ENCODE data around the gene JMJD1C. TPM values are rescaled to one million over a fixed set of nuclear protein-coding genes. Genes with fewer than 3 reads are reported as not detected.
"Not testable (repeated sequence)": the region's sequence is repeated elsewhere in the genome, so short reads cannot be mapped to it uniquely, and the experiment has no call there.

The JMJD1C gene
- total RNA-seq, 1 experiment from 2014 or later, result 108 TPM

DNA sequence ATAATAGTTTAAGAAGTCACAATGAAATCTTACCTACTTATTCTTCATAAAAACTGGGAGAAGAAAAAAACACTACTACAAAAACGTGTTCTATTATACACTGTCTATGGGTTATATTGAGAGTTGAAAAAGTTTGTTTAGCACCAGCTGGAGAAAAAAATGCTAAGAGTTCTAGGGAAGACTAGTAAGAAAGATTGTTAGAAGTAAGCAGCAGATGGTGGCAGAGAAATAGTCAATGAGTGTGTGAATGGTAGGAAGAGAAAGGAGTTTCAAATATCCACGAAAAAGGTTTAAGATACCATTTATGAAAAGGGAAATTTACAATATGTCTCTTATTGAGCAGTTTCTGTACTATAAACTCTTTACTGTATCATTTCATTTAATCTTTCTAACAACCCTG, 208.0 kb downstream of the JMJD1C start:
- DNase-seq, result no peak
- Histone ChIP-seq H3K4me3 (ENCODE audit: insufficient read depth, low read depth, low read length) (no peak overlapping the region), H3K36me3 (replicated peaks; ENCODE audit: control insufficient read depth, insufficient read depth, low read length) (peaks cover 3% of the 10 kb centered on the region; the same call in 1 of the 2 replicates), H3K27me3 (ENCODE audit: control insufficient read depth, insufficient read depth, low read length) (no peaks in the 10 kb centered on the region)

DNA sequence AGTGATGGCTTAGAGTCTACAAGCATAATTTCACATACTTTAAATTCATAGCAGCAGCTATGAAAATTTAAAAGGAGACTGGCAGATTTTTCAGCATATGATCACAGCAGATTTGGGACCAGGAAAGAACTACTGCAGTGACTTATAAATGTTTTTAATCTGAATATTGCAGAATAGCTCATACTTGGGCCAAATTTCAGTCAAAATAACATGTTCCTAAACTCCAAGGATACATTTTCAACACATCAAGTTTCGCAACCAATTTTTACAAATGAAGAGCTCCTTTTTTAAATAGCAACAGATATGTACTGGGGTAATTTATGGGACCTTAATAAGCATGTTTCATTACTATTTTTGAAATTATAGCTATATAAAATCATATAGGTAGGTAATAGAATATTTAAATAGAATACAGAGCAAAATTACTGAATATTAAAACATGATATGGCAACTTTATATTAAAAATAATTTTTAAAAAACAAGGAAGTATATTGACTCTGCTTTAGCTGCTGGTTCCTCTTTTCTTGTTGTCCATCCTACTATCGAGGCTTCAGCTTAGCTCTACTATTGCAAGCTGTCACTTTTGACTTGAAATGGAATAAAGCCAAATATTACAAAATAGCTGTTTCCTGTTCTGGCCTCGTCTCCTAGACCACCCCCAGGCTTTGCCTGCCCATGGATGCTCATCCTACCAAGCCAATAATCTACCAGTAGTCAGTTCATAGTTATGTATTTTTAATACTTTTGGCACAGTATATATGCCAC, 209.6 kb downstream of the JMJD1C start:
- Histone ChIP-seq H3K4me3 (ENCODE audit: insufficient read depth, low read depth, low read length) (no peak overlapping the region), H3K27me3 (ENCODE audit: control insufficient read depth, insufficient read depth, low read length) (no peaks in the 10 kb centered on the region), H3K36me3 (replicated peaks; ENCODE audit: control insufficient read depth, insufficient read depth, low read length) (peaks cover 3% of the 10 kb centered on the region; the same call in 1 of the 2 replicates)
- no peak for DNase-seq

DNA sequence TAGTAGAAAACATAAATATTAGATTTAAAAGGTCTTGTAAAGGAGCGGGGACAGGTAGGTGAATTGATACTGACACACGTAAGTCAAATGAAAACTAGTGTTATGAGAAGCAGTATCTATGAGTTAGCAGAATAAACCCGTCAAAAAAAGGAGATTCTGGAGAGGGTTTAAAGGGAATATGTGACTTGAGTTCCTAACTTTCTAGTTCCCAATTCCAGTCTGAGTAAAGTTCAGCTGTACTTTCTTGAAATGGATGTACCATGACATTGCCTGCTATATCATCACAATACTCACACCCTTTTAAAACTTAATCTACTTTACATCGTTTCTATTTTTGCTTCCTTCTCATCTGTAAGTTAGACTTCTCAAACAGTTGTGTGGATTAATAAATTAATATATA, 210.5 kb downstream of the JMJD1C start:
- no peak overlapping the region for H3K4me3 ChIP-seq (ENCODE audit: insufficient read depth, low read depth, low read length)
- DNase-seq, result no peak
- H3K36me3 ChIP-seq (replicated peaks; ENCODE audit: control insufficient read depth, insufficient read depth, low read length), result peaks cover 3% of the 10 kb centered on the region; the same call in 1 of the 2 replicates
- no peaks in the 10 kb centered on the region for H3K27me3 ChIP-seq (ENCODE audit: control insufficient read depth, insufficient read depth, low read length)

DNA sequence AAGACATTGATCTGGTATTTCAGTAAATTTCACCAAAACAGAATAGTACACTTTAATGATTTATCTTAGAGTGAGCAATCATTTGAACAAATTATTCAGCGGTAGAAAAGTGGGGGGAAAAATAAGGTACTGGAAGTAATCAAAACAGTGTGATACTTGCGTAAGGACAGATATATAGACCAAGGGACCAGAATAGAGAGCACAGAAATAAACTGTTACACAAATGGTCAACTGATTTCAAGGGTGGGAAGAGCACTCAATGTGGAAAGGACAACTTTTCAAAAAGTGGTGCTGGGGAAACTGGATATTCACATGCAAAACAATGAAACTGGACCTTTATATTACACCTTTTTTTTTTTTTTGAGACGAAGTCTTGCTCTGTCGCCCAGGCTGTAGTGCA, 212.7 kb downstream of the JMJD1C start:
- H3K4me3 ChIP-seq (ENCODE audit: insufficient read depth, low read depth, low read length), result no peak overlapping the region
- no peak for DNase-seq
- H3K36me3 ChIP-seq (replicated peaks; ENCODE audit: control insufficient read depth, insufficient read depth, low read length), result peaks cover 3% of the 10 kb centered on the region; the same call in 1 of the 2 replicates
- H3K27me3 ChIP-seq (ENCODE audit: control insufficient read depth, insufficient read depth, low read length), result no peaks in the 10 kb centered on the region

DNA sequence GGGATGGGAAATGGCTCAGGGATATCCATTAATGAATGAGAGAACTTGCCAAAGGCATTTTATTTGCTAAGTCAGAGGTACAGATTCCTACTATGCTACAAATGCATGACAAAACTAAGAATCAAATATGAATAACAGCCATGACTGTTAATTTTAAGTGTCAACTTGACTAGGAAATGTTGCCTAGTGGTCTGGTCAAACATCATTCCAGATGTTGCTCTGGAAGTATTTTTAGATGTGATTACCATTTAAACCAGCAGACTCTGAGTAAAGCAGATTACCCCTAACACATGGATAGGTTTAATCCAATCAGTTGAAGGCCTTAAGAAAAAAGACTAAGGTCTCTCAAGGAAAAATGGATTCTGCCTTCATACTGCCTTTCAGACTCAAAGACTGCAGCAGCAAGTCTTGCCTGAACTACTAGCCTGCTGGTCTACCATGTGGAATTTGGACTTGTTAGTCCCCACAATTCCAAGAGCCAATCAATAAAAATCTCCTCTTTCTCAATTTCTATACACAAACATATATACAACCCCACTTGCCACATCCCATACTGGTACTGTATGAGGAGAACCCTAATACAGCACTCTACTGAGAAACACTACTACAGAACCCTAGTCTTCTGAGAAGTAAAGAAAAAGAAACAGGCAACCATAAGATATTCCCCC, 213.5 kb downstream of the JMJD1C start:
- peaks cover 2% of the 10 kb centered on the region; the same call in 1 of the 2 replicates for H3K36me3 ChIP-seq (replicated peaks; ENCODE audit: control insufficient read depth, insufficient read depth, low read length)
- no peaks in the 10 kb centered on the region for H3K27me3 ChIP-seq (ENCODE audit: control insufficient read depth, insufficient read depth, low read length)
- no peak for DNase-seq
- no peak overlapping the region for H3K4me3 ChIP-seq (ENCODE audit: insufficient read depth, low read depth, low read length)

DNA sequence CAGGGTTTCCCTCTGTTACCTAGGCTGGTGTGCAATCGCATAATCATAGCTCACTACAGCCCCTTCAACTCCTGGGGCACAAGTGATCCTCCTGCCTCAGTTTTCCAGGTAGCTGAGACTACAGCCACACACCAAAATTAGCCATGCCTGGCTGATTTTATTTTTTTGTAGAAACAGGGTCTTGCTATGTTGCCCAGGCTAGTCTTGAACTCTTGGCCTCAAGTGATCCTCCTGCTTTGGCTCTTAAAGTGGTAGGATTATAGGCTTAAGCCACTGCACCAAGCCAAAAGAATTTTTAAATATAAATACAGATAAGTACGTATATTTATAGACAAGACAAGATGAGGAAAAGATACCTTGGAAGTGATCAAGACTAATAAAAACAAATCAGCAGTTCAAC, 215.7 kb downstream of the JMJD1C start:
- H3K4me3 ChIP-seq (ENCODE audit: insufficient read depth, low read depth, low read length), result no peak overlapping the region
- no peaks in the 10 kb centered on the region for H3K27me3 ChIP-seq (ENCODE audit: control insufficient read depth, insufficient read depth, low read length)
- no peak for DNase-seq
- H3K36me3 ChIP-seq (replicated peaks; ENCODE audit: control insufficient read depth, insufficient read depth, low read length), result peaks cover 2% of the 10 kb centered on the region; the same call in 1 of the 2 replicates

DNA sequence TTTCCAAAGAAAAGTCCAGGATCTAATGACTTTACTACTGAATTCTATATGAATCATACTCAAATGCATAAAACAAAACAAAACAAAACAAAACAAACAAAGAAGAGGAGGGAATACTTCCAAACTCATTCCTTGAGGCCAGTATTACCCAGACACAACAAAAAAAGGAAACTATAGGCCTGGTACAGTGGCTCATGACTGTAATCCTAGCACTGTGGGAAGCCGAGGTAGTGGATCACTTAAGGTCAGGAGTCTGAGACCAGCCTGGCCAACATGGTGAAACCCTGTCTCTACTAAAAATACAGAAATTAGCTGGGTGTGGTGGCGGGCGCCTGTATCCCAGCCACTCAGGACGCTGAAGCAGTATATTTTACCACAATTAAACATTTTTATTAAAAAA, 218.0 kb downstream of the JMJD1C start:
- DNase-seq, result no peak
- no peaks in the 10 kb centered on the region for H3K27me3 ChIP-seq (ENCODE audit: control insufficient read depth, insufficient read depth, low read length)
- peaks cover 2% of the 10 kb centered on the region; the same call in 1 of the 2 replicates for H3K36me3 ChIP-seq (replicated peaks; ENCODE audit: control insufficient read depth, insufficient read depth, low read length)
- no peak overlapping the region for H3K4me3 ChIP-seq (ENCODE audit: insufficient read depth, low read depth, low read length)

DNA sequence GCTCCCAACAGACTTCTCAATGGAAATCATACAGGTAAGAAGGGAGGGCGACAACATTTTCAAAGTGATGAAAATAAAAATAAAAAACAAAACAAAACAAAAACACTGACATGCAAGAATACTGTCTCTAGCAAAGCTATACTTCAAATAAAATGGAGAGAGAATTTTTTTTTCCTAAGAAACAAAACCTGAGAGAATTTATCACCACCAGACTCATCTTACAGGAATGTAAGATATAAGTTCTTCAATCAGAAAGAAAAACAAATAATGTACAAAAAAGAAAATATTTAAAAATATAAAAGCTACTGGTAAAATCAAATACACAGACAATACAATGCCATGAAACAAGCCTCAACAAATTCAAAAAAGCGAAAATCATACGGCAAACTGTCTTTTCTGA, 219.4 kb downstream of the JMJD1C start:
- DNase-seq, result no peak
- no peaks in the 10 kb centered on the region for H3K27me3 ChIP-seq (ENCODE audit: control insufficient read depth, insufficient read depth, low read length)
- H3K4me3 ChIP-seq (ENCODE audit: insufficient read depth, low read depth, low read length), result no peak overlapping the region
- peaks cover 2% of the 10 kb centered on the region; the same call in 1 of the 2 replicates for H3K36me3 ChIP-seq (replicated peaks; ENCODE audit: control insufficient read depth, insufficient read depth, low read length)

DNA sequence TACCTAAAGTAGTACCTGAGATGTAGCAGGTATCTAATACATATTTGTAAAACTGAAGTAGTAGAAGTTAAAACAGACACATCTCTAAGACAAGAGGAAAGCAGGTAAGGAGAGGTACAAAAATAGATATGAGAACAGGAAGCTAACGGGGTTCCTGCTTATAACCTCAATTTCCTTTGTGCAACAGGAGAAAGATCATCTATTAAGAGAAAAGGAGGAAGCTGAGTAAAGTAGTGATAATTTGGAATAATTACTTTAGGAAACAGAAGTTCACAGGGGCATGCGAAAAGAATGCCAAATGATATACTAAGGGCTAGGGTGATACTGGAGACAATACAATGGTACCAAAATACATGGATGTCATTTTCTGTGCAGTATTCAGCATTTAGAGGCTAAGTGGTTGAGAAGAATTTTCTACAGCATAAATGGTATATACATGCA, 223.9 kb downstream of the JMJD1C start:
- Histone ChIP-seq H3K4me3 (ENCODE audit: insufficient read depth, low read depth, low read length) (no peak overlapping the region), H3K27me3 (ENCODE audit: control insufficient read depth, insufficient read depth, low read length) (no peaks in the 10 kb centered on the region), H3K36me3 (replicated peaks; ENCODE audit: control insufficient read depth, insufficient read depth, low read length) (no peaks in the 10 kb centered on the region)
- DNase-seq, result no peak

DNA sequence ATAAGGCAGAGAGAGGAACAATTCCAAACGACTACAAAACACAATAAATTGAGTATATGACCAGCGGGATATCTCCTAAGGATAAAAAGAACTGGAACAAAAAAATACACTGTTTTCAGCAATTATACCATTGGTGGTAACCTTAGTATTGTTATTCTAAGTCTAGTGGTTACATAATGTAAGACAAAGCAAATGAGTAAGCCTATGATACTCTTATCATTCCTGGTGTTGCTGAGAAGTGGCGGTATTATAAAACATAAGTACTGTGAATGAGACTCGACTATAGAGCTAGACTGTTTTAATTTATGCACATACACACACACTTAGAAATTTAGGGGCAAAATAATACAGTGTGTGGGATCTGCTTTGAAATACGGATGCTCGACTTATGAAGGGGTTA, 225.0 kb downstream of the JMJD1C start:
- no peak overlapping the region for H3K4me3 ChIP-seq (ENCODE audit: insufficient read depth, low read depth, low read length)
- DNase-seq, result no peak
- no peaks in the 10 kb centered on the region for H3K36me3 ChIP-seq (replicated peaks; ENCODE audit: control insufficient read depth, insufficient read depth, low read length)
- no peaks in the 10 kb centered on the region for H3K27me3 ChIP-seq (ENCODE audit: control insufficient read depth, insufficient read depth, low read length)

DNA sequence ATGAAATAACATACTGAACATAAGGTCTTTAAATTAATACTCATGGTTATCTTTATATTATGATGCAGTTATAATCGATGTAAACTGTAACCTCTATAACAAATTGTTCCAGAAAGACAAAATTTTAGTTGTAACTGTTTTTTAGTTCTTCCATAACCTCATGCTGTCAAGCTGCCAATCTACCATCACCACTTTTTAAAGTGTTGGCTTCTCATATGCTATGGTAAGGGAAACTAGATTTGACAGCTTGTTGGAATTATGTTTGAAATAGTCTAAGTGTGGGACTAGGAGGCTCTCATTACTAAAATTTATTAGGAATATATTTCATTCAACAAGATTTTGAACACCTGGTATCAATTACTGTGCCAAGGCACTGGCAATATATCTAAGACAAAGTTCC, 227.3 kb downstream of the JMJD1C start:
- DNase-seq, result no peak

DNA sequence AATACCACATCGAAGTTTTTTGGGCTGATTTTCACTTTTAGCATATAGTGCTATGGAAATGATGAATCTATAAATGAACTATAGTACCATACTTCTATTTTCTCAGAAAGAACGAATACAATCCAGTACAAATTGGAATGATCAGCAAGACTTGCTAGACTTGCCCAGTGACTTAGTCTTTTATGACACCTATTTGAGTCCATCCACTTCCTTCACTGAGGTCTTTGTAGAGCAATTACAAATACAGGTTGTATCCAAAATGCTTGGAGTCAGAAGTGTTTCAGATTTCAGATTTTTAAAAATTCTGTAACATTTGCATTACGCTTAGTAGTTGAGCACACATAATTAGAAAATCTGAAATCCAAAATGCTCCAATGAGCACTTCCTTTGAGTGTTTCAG, 228.4 kb downstream of the JMJD1C start:
- DNase-seq, result no peak
- Histone ChIP-seq H3K4me3 (ENCODE audit: insufficient read depth, low read depth, low read length) (no peak overlapping the region), H3K27me3 (ENCODE audit: control insufficient read depth, insufficient read depth, low read length) (no peaks in the 10 kb centered on the region), H3K36me3 (replicated peaks; ENCODE audit: control insufficient read depth, insufficient read depth, low read length) (no peaks in the 10 kb centered on the region)

More for the DNA sequence above, 227.3 kb downstream of the JMJD1C start:
- Histone ChIP-seq H3K27me3 (ENCODE audit: control insufficient read depth, insufficient read depth, low read length) (no peaks in the 10 kb centered on the region), H3K4me3 (ENCODE audit: insufficient read depth, low read depth, low read length) (no peak overlapping the region), H3K36me3 (replicated peaks; ENCODE audit: control insufficient read depth, insufficient read depth, low read length) (no peaks in the 10 kb centered on the region)

DNA sequence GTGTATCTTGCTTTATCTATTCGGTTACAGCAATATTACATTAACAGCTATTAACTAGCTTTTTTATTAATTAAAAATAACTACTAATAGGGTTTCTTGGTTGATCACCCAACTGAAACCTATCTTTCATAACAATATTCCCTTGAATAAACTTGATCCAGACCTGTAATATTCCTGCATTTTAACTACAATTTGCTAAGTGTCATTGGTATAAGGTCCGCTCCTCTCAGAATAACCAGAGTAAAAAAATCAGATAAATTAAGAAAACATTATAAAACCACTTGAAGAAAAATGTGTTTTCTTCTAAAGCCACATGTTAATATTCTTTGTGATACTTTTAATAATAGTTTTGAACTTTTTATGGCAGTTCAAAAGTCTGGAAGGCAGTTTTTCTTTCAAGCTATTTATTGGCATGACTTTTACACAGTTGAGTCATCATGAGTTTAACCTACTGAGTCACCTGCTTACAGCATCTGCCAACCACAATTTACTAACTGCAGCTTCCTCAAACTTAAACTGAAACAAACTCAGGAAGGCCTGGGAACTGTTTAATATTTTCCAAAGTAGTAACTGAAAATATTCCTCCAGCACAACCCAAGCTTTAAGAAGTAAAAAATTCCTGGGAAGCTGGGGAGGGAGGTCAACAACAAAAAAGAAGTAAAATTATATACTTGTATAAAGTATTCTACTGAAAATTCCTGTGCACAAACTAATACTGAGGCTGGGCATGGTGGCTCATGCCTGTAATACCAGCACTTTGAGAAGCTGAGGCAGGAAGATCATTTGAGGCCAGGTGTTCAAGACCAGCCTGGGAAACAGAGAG, 229.5 kb downstream of the JMJD1C start:
- no peak for DNase-seq
- H3K4me3 ChIP-seq (ENCODE audit: insufficient read depth, low read depth, low read length), result no peak overlapping the region
- H3K36me3 ChIP-seq (replicated peaks; ENCODE audit: control insufficient read depth, insufficient read depth, low read length), result no peaks in the 10 kb centered on the region
- no peaks in the 10 kb centered on the region for H3K27me3 ChIP-seq (ENCODE audit: control insufficient read depth, insufficient read depth, low read length)

DNA sequence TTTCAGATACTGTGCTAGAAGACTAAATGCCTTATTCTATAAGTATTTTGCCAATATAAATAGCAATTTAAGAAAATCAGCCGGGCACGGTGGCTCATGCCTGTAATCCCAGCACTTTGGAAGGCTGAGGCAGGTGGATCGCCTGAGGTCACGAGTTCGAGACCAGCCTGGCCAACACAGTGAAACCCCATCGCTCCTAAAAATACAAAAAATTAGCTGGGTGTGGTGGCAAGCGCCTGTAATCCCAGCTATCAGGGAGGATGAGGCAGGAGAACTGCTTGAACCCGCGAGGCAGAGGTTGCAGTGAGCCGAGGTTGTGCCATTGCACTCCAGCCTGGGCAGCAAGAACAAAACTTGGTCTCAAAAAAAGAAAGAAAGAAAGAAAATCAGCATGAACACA, 230.6 kb downstream of the JMJD1C start:
- not testable (repeated sequence) for H3K27me3 ChIP-seq (ENCODE audit: control insufficient read depth, insufficient read depth, low read length); H3K36me3 ChIP-seq (replicated peaks; ENCODE audit: control insufficient read depth, insufficient read depth, low read length); H3K4me3 ChIP-seq (ENCODE audit: insufficient read depth, low read depth, low read length); DNase-seq
